GM12892 (cell line): ENCODE results near the gene MCM9.
A peak's percentile ranks its signal among the peaks of the same experiment; 100 is the strongest.

Source experiments
- DNase-seq: peaks from one replicate; pipeline ENCODE4 v3.0.0; 2011; ENCODE audit not compliant: insufficient read length
- FAIRE-seq: peaks from 2 replicates; lab custom pipeline; 2011; peaks lifted over from hg19 to GRCh38; lab: Jason Lieb, UNC
- POLR2A ChIP-seq: IDR thresholded peaks from 2 replicates; pipeline ENCODE4 v1.6.1; 2011; ENCODE audit warnings: low read depth, low read length, control low read depth
- POLR2AphosphoS5 ChIP-seq: IDR thresholded peaks from 2 replicates; pipeline ENCODE4 v1.6.1; 2011; ENCODE audit warnings: low read depth, low read length, control low read depth
- TAF1 ChIP-seq: IDR thresholded peaks from 2 replicates; pipeline ENCODE4 v1.6.1; 2011; ENCODE audit warnings: low read depth, mild to moderate bottlenecking, control low read depth, low read length, borderline replicate concordance

Gene MCM9

GRCh38 chr6:118965371-118965770 lies 30.4 kb upstream of the MCM9 start:
- FAIRE-seq (no peak), DNase-seq (no peak)
- TF ChIP-seq TAF1 (no peak), POLR2A (no peak), POLR2AphosphoS5 (no peak)

GRCh38 chr6:118963003-118963402 lies 28.0 kb upstream of the MCM9 start:
- no peak for DNase-seq
- no peak for FAIRE-seq
- TF ChIP-seq POLR2A (no peak), POLR2AphosphoS5 (no peak), TAF1 (no peak)

GRCh38 chr6:118959903-118960302 lies 24.9 kb upstream of the MCM9 start:
- no peak for DNase-seq
- no peak for FAIRE-seq

GRCh38 chr6:118953391-118953790 lies 18.4 kb upstream of the MCM9 start:
- DNase-seq: no peak
- no peak for FAIRE-seq
- no peak for TF ChIP-seq TAF1
- no peak for TF ChIP-seq POLR2A
- TF ChIP-seq POLR2AphosphoS5: no peak

More at GRCh38 chr6:118959903-118960302, 24.9 kb upstream of the MCM9 start:
- TF ChIP-seq POLR2AphosphoS5 (no peak), POLR2A (no peak), TAF1 (no peak)

GRCh38 chr6:118952683-118953082 lies 17.7 kb upstream of the MCM9 start:
- TF ChIP-seq POLR2AphosphoS5 (no peak), POLR2A (no peak), TAF1 (no peak)
- FAIRE-seq (no peak), DNase-seq (no peak)

GRCh38 chr6:118945217-118945616 lies 10.3 kb upstream of the MCM9 start:
- FAIRE-seq (no peak), DNase-seq (no peak)
- TF ChIP-seq POLR2A (no peak), POLR2AphosphoS5 (no peak)

GRCh38 chr6:118940770-118941169 lies 5.8 kb upstream of the MCM9 start:
- FAIRE-seq: no peak
- TF ChIP-seq TAF1 (no peak), POLR2A (no peak), POLR2AphosphoS5 (no peak)
- DNase-seq: no peak

- DNase-seq (no peak), FAIRE-seq (no peak)
- TF ChIP-seq POLR2A (no peak), TAF1 (no peak), POLR2AphosphoS5 (no peak)
Measured at GRCh38 chr6:118939683-118940082, 4.7 kb upstream of the MCM9 start.

- FAIRE-seq: peak; percentile 48
- DNase-seq: no peak
- TF ChIP-seq POLR2A (no peak), POLR2AphosphoS5 (no peak), TAF1 (no peak)
Measured at GRCh38 chr6:118935978-118936703, 1.2 kb upstream of the MCM9 start.

GRCh38 chr6:118935331-118935668 lies 341 bp upstream of the MCM9 start:
- no peak for FAIRE-seq
- TF ChIP-seq POLR2A (no peak), POLR2AphosphoS5 (no peak)
- DNase-seq: no peak

- FAIRE-seq: no peak
- DNase-seq: no peak
- TF ChIP-seq POLR2A (no peak), POLR2AphosphoS5 (no peak), TAF1 (no peak)
Measured at GRCh38 chr6:118933855-118934460, 1.0 kb downstream of the MCM9 start.

GRCh38 chr6:118932421-118932820 lies 2.5 kb downstream of the MCM9 start:
- DNase-seq (no peak), FAIRE-seq (no peak)
- TF ChIP-seq TAF1: no peak

GRCh38 chr6:118931436-118931835 lies 3.5 kb downstream of the MCM9 start:
- FAIRE-seq (no peak), DNase-seq (no peak)
- TF ChIP-seq POLR2AphosphoS5 (no peak), POLR2A (no peak), TAF1 (no peak)
